Measurements from ENCODE around the gene CDKN3.
"Not testable (repeated sequence)": the region's sequence is repeated elsewhere in the genome, so short reads cannot be mapped to it uniquely, and the experiment has no call there.

The CDKN3 gene

DNA sequence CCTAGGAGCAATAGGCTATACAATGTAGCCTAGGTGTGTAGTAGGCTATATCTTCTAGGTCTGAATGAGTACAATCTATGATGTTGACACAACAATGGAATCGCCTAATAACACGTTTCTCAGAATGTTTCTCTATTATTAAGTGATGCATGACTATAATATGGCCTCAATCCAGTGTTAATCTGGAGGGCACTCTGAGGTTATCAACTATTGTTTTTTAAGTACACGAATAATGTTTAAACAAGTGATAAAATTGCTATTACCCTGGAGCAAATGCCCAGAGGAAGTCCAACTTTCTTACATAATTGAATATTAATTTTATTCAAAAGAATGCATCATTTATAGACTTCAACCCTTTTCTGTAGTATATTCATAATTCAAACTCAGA, 60.8 kb downstream of the CDKN3 start:
- no peak for DNase-seq

DNA sequence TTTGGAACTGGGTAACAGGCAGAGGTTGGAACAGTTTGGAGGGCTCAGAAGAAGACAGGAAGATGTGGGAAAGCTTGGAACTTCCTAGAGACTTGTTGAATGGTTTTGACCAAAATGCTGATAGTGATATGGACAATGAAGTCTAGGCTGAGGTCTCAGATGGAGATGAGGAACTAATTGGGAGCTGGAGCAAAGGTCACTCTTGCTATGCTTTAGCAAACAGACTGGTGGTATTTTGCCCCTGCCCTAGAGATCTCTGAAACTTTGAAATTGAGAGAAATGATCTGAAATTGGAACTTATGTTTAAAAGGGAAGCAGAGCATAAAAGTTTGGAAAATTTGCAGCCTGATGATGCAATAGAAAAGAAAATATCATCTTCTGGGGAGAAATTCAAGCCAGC, 61.7 kb downstream of the CDKN3 start:
- not testable (repeated sequence) for DNase-seq

DNA sequence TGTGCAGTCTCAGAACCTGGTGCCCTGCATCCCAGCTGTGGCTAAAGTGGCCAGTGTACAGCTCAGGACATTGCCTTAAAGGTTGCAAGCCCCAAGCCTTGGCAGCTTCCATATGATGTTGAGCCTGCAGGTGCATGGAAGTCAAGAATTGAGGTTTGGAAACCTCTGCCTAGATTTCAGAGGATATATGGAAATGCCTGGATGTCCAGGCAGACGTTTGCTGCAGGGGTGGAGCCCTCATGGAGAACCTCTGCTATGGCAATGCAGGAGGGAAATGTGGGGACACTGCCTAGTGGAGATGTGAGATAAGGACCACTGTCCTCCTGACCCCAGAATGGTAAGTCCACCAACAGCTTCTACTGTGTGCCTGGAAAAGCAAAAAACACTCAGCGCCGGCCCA, 62.3 kb downstream of the CDKN3 start:
- DNase-seq = no peak

GRCh38 chr14:54462048-54462447, 65.2 kb downstream of the CDKN3 start:
- no peak for DNase-seq

- DNase-seq = no peak
These were observed 68.8 kb downstream of the CDKN3 start for GRCh38 chr14:54465654-54466053.

DNA sequence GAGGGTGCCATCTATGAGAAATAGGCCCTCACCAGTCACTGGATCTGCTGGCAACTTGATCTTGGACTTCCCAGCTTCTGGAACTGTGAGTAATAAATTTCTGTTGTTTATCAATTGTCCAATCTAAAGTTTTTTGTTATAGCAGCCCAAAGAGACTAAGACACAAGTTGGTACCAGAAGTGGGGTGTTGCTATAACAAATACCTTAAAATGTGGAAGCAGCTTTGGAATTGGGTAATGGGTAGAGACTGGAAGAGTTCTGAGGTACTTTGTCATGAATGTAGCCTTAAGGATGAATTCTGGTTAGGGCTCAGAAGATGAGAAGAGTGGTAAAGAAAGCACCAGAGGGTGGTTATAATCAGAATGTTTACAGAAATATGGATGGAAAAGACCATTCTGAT, 70.5 kb downstream of the CDKN3 start:
- DNase-seq = no peak

All from SIG-M5 (cell line).